GM19025 (cell line): Measurements from ENCODE around the gene NSUN2.

Experiments
- ATAC-seq: cut with Tn5 transposase; IDR thresholded peaks from one replicate; pipeline ENCODE4 v1.9.1; 2021; ENCODE audit warnings: mild to moderate bottlenecking, low read depth, moderate library complexity; ENCODE audit not compliant: unreplicated experiment

Gene NSUN2

GRCh38 chr5:6568383-6568782 lies 64.5 kb downstream of the NSUN2 start:
- ATAC-seq = no peak

GRCh38 chr5:6567835-6568234 lies 65.0 kb downstream of the NSUN2 start:
- ATAC-seq = no peak

GRCh38 chr5:6567068-6567467 lies 65.8 kb downstream of the NSUN2 start:
- ATAC-seq = no peak

GRCh38 chr5:6565492-6565891 lies 67.4 kb downstream of the NSUN2 start:
- no peak for ATAC-seq

GRCh38 chr5:6557807-6558575 lies 74.9 kb downstream of the NSUN2 start:
- ATAC-seq = no peak

GRCh38 chr5:6556802-6557102 lies 76.1 kb downstream of the NSUN2 start:
- ATAC-seq = no peak

- ATAC-seq = no peak
Measured at GRCh38 chr5:6556089-6556801, 76.6 kb downstream of the NSUN2 start.

GRCh38 chr5:6554812-6555211 lies 78.0 kb downstream of the NSUN2 start:
- no peak for ATAC-seq

- ATAC-seq = no peak
Measured at GRCh38 chr5:6553972-6554371, 78.9 kb downstream of the NSUN2 start.

GRCh38 chr5:6552612-6553011 lies 80.2 kb downstream of the NSUN2 start:
- ATAC-seq = no peak

- no peak for ATAC-seq
Measured at GRCh38 chr5:6551955-6552313, 80.9 kb downstream of the NSUN2 start.

- ATAC-seq = no peak
Measured at GRCh38 chr5:6551287-6551954, 81.4 kb downstream of the NSUN2 start.

- no peak for ATAC-seq
Measured at GRCh38 chr5:6550628-6551027, 82.2 kb downstream of the NSUN2 start.
